ENCODE data around the gene DLEC1.
A peak's percentile ranks its signal among the peaks of the same experiment; 100 is the strongest.

Gene DLEC1

GRCh38 chr3:38016410-38016809, 22.6 kb upstream of the DLEC1 start:
- in situ Hi-C loops (cut with HindIII; ENCODE audit: low pct_ligation_motif_present, low pct_unique_long_range_greater_than_20kb, low sequenced_read_pairs), result no loop called here
- no peak for DNase-seq

GRCh38 chr3:38016847-38017444, 22.1 kb upstream of the DLEC1 start:
- no peak for DNase-seq
- in situ Hi-C loops (cut with HindIII; ENCODE audit: low pct_ligation_motif_present, low pct_unique_long_range_greater_than_20kb, low sequenced_read_pairs), result no loop called here

- in situ Hi-C loops (cut with HindIII; ENCODE audit: low pct_ligation_motif_present, low pct_unique_long_range_greater_than_20kb, low sequenced_read_pairs), result no loop called here
- no peak for DNase-seq
Observed at GRCh38 chr3:38017445-38018295, 21.3 kb upstream of the DLEC1 start.

- DNase-seq, result no peak
- in situ Hi-C loops (cut with HindIII; ENCODE audit: low pct_ligation_motif_present, low pct_unique_long_range_greater_than_20kb, low sequenced_read_pairs), result no loop called here
Observed at GRCh38 chr3:38018296-38019266, 20.4 kb upstream of the DLEC1 start.

DNA sequence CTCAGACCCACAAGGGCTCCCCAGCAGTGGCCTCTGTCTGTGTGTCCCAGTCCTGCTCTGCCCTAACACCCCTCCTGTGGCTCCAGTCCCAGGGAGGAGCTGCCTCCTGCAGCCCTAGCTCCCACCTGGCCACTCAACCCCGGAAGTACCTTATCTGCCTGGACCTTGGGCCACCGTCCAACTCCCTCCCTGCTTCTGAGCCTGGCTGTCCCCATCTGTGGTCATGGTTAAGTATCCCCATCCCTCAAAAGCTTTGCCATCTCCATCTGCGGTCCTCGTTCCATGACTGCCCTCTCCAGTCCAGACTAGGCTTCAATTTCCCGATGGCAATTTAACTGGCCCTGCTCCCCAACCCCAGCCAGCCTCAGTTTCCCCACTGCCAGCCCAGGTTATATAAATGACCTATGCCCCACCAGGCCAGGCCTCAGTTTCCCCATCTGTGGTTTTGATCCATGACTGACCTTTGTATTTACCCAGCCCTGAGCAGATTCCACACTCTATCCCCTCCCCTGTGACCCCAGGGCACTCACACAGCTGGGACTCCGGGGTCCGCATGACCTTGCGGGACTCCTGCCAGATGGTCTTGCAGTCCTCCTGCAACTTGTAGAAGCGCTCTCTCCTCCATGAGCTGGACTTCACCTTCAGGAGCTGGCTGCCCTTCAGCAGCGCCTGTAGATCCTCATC, 19.2 kb upstream of the DLEC1 start:
- in situ Hi-C loops (cut with HindIII; ENCODE audit: low pct_ligation_motif_present, low pct_unique_long_range_greater_than_20kb, low sequenced_read_pairs), result no loop called here
- DNase-seq, result no peak

GRCh38 chr3:38020342-38020726, 18.7 kb upstream of the DLEC1 start:
- in situ Hi-C loops (cut with HindIII; ENCODE audit: low pct_ligation_motif_present, low pct_unique_long_range_greater_than_20kb, low sequenced_read_pairs), result no loop called here
- DNase-seq, result no peak

GRCh38 chr3:38021196-38021595, 17.8 kb upstream of the DLEC1 start:
- in situ Hi-C loops (cut with HindIII; ENCODE audit: low pct_ligation_motif_present, low pct_unique_long_range_greater_than_20kb, low sequenced_read_pairs), result no loop called here
- DNase-seq, result no peak

DNA sequence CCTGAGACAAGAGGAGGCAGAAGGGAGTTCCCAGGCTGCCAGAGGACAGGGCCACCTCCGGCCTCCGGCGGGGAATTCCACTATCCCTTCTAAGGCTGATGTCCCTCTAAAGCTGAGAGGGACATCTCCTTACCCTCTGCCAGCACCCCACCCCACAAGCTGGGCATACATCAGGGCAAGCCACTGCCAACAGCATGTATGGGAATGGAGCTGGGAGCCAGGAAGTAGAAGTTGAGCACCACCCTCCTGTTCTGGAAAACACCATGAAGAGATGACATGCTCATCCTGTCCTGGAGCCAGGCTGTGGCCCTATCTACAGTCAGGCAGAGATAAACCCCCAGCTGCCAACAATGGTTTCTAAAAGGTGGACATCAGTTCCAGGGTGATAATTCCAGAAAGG, 16.7 kb upstream of the DLEC1 start:
- DNase-seq, result no peak
- in situ Hi-C loops (cut with HindIII; ENCODE audit: low pct_ligation_motif_present, low pct_unique_long_range_greater_than_20kb, low sequenced_read_pairs), result no loop called here

DNA sequence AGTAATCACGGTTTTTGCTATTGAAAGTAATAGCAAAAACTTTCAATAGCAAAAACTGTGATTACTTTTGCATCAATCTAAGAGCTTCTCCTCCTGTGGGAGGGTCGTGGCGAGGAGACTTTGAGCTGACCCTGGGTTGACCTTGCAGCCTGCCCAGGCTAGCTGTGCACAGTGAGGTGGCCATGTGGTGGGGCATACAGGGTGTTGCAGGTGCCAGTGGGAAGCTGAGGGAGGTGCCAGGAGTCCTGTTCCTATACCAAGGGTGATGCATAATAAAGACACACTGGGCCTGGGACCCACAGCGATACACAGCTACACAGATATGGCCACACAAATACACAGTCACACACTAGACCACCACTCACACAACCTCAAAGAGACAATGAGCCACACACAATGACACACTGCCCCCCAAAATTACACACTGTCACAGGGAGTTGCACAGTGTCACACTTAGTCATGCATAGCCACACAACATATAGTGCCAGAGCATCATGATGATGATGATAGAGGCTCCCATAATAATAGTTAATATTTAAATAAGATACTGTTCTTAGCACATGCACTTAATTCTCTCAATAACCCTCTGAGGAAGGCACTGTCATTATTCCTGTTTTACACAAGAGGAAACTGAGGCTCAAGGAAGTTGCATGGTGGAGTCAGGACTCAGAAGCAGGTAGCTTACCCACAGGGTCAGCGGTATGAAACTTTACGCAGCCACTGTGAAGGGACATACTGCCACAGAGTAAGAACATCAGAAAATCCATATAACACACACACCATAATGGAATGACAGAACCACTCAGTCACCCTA, 15.9 kb upstream of the DLEC1 start:
- DNase-seq, result no peak
- in situ Hi-C loops (cut with HindIII; ENCODE audit: low pct_ligation_motif_present, low pct_unique_long_range_greater_than_20kb, low sequenced_read_pairs), result no loop called here

- in situ Hi-C loops (cut with HindIII; ENCODE audit: low pct_ligation_motif_present, low pct_unique_long_range_greater_than_20kb, low sequenced_read_pairs), result no loop called here
Observed at GRCh38 chr3:38026856-38027255, 12.2 kb upstream of the DLEC1 start.

GRCh38 chr3:38027466-38028465, 11.2 kb upstream of the DLEC1 start:
- in situ Hi-C loops (cut with HindIII; ENCODE audit: low pct_ligation_motif_present, low pct_unique_long_range_greater_than_20kb, low sequenced_read_pairs), result no loop called here
- no peak for DNase-seq

More at GRCh38 chr3:38026856-38027255, 12.2 kb upstream of the DLEC1 start:
- no peak for DNase-seq

GRCh38 chr3:38028621-38029361, 10.2 kb upstream of the DLEC1 start:
- in situ Hi-C loops (cut with HindIII; ENCODE audit: low pct_ligation_motif_present, low pct_unique_long_range_greater_than_20kb, low sequenced_read_pairs), result no loop called here
- DNase-seq, result no peak

DNA sequence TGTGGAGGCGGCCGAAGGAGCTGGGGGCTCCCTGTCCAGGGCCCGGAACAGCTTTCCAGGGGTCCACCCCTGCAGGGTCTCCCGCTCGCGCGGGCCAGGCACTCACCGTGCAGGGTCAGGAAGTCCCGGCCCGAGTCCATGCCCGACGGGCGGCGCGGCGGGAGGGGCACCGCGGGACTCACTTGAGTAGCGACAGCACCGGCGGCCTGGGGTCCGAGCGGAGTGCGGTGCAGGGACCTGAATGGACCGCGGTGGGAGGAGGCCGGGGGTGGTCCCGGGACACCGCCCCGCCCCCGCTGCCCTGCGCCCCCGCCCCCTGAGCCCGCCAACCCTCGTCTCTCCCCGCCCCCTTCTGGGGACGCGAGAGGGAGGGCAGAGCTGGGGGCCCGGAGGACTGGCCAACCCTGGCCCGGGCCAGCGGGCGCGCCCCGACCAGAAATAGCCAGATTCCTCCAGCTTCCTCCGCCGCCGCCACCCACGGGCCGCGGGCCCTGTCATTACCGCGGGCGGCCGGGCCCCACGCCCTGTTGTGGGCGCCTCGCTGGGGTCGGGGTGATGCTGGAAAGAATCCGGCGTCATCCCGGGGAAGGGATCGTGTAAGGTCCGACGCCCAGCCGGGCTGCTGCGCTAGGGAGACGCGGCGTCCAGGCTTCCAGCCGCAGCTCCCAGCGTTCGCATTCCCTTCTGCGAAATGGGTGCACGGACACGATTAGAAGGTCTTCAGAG, 9.4 kb upstream of the DLEC1 start, which contains the start of gene PLCD1:
TSS of gene PLCD1 (minus strand) at position 243 of the 726 bp plus-strand sequence. CDS start at position 140, 103 bp downstream.
- in situ Hi-C loops (cut with HindIII; ENCODE audit: low pct_ligation_motif_present, low pct_unique_long_range_greater_than_20kb, low sequenced_read_pairs), result no loop called here
- DNase-seq, result peak; percentile 63

GRCh38 chr3:38030126-38031021, 8.6 kb upstream of the DLEC1 start:
- no peak for DNase-seq
- in situ Hi-C loops (cut with HindIII; ENCODE audit: low pct_ligation_motif_present, low pct_unique_long_range_greater_than_20kb, low sequenced_read_pairs), result no loop called here
